GM23338 (cell line): ENCODE results near the gene SELENOV.

ENCODE experiments used
- CREB1 ChIP-seq: fragments of 250-450 bp; sonication (Bioruptor Pico); IDR thresholded peaks from 2 replicates; pipeline ENCODE4 v1.5.0; 2020; ENCODE audit warnings: low read depth, mild to moderate bottlenecking, moderate library complexity
- CTCF ChIP-seq, 2 experiments: fragments of 200-600 bp in 1 of 2; sonication (generic) in 1 of 2; conservative IDR thresholded peaks; 2 replicates each; pipeline versions ENCODE4 v1.5.1 to v1.6.1; 2016 to 2017; ENCODE audit warnings: antibody characterized with exemption in 2 of 2, low read depth in 2 of 2, mild to moderate bottlenecking in 2 of 2, moderate library complexity in 1 of 2
- EZH2 ChIP-seq: fragments of 200-600 bp; sonication (generic); IDR thresholded peaks from one replicate; pipeline ENCODE4 v1.8.0; 2017; ENCODE audit warnings: antibody characterized with exemption, mild to moderate bottlenecking, low read depth; ENCODE audit not compliant: unreplicated experiment
- EZH2phosphoT487 ChIP-seq: fragments of 200-600 bp; sonication (generic); IDR thresholded peaks from one replicate; pipeline ENCODE4 v1.8.1; 2018; ENCODE audit warnings: antibody characterized with exemption; ENCODE audit not compliant: unreplicated experiment
- JUNB ChIP-seq: IDR thresholded peaks from one replicate; pipeline ENCODE4 v1.6.1; 2016; ENCODE audit warnings: antibody characterized with exemption; ENCODE audit not compliant: unreplicated experiment
- NANOG ChIP-seq: IDR thresholded peaks from 2 replicates; pipeline ENCODE4 v1.6.1; 2016; ENCODE audit warnings: antibody characterized with exemption, borderline replicate concordance
- POLR2AphosphoS5 ChIP-seq: IDR thresholded peaks from 2 replicates; pipeline ENCODE4 v1.6.1; 2016; ENCODE audit warnings: antibody characterized with exemption, low read depth
- REST ChIP-seq: IDR thresholded peaks from one replicate; pipeline ENCODE4 v1.6.1; 2018; ENCODE audit warnings: antibody characterized with exemption; ENCODE audit not compliant: unreplicated experiment
- STAT1 ChIP-seq: IDR thresholded peaks from one replicate; pipeline ENCODE4 v1.6.1; 2016; ENCODE audit warnings: antibody characterized with exemption; ENCODE audit not compliant: unreplicated experiment
- ZNF331 ChIP-seq: fragments of 250-450 bp; sonication (Bioruptor Pico); IDR thresholded peaks from 2 replicates; pipeline ENCODE4 v1.5.0; 2020; ENCODE audit warnings: low read depth, mild to moderate bottlenecking, moderate library complexity
- ZNF462 ChIP-seq: fragments of 250-450 bp; sonication (Bioruptor Pico); IDR thresholded peaks from 2 replicates; pipeline ENCODE4 v1.5.0; 2020; ENCODE audit warnings: mild to moderate bottlenecking, moderate library complexity

- TF ChIP-seq CTCF (conservative IDR thresholded peaks at IDR 0.05; ENCODE audit: low read depth in 2 of 2) (peak; percentile 93 to 95), POLR2AphosphoS5 (no peak), EZH2phosphoT487 (no peak), REST (no peak), EZH2 (no peak), JUNB (no peak), ZNF462 (CRISPR knock-in tag) (no peak), CREB1 (CRISPR knock-in tag) (no peak), STAT1 (no peak), NANOG (no peak), ZNF331 (no peak)
These were observed 40.8 kb upstream of the SELENOV start for GRCh38 chr19:39474139-39474620.
